Esophagus squamous epithelium (tissue), 4 donors: ENCODE measurements around the gene TRAPPC10.

ENCODE experiments used
- POLR2A ChIP-seq, 4 donors: fragments of 450-650 bp; IDR thresholded peaks; one replicate each; pipeline ENCODE4 v1.6.1; 2017; ENCODE audit warnings: antibody characterized with exemption in 4 of 4, mild to moderate bottlenecking in 4 of 4, moderate library complexity in 3 of 4
- TF ChIP-seq, protein P1 (sequence below), 6 experiments: fragments of 450-650 bp in 4 of 6; fragments of 200-600 bp in 2 of 6; sonication (generic) in 2 of 6; IDR thresholded peaks; one replicate each; pipeline ENCODE4 v1.5.1; 2016 to 2019; ENCODE audit warnings: antibody characterized with exemption in 6 of 6, mild to moderate bottlenecking in 4 of 6, moderate library complexity in 4 of 6

DNA sequence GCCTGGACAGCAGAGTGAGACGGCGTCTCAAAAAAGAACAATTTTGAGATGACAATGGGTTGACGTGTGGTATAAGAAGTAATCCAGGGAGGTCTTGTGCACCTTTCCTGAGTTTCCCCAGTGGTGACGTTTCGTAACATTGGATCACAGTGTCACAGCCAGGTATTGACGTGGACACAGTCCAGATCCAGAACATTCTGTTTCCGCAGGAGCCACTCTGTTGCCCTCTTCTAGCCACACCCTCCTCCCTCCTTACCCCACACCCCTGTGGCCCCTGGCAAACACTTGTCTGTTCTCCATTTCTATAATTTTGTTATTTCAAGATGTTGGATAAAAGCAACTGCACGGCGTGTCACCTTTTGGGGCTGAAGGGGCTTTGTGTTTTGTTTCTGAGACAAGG lies 6.5 kb upstream of the TRAPPC10 start:
- TF ChIP-seq, protein P1, sequence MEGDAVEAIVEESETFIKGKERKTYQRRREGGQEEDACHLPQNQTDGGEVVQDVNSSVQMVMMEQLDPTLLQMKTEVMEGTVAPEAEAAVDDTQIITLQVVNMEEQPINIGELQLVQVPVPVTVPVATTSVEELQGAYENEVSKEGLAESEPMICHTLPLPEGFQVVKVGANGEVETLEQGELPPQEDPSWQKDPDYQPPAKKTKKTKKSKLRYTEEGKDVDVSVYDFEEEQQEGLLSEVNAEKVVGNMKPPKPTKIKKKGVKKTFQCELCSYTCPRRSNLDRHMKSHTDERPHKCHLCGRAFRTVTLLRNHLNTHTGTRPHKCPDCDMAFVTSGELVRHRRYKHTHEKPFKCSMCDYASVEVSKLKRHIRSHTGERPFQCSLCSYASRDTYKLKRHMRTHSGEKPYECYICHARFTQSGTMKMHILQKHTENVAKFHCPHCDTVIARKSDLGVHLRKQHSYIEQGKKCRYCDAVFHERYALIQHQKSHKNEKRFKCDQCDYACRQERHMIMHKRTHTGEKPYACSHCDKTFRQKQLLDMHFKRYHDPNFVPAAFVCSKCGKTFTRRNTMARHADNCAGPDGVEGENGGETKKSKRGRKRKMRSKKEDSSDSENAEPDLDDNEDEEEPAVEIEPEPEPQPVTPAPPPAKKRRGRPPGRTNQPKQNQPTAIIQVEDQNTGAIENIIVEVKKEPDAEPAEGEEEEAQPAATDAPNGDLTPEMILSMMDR (IDR thresholded peaks at IDR 0.05), result no peak
- no peak for TF ChIP-seq POLR2A (IDR thresholded peaks at IDR 0.05)
